ENCODE measurements around the gene CDC73. TPM values are rescaled to one million over a fixed set of nuclear protein-coding genes. Genes with fewer than 3 reads are reported as not detected.

The CDC73 gene
- total and polyA plus RNA-seq, 9 donors = 11.9 to 59.2 (median 52.0) TPM

DNA sequence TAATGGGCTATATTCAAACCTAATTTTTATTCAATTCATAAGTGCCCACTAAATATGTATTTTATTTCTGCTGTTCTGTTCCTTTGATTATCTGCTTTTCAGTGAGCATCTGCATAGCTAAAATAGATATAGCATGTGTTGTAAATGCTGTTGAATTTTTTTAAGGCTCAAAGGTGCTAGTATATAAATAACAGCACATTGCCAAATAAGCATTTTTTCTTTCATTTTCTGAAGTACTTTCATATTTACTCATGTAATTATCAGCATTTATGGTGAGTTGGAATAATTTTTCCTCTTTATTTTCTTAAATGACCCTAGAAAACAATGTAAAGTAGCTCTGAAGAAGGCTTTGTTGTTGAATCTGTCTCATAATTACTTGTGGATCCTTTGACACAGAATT, 134.2 kb downstream of the CDC73 start:
- intact Hi-C loops (cut with DNase I) = no loop called here
- DNase-seq = no peak
- H3K27me3 ChIP-seq = no peaks in the 10 kb centered on the region
- no peaks in the 10 kb centered on the region for H3K36me3 ChIP-seq
- TF ChIP-seq POLR2A (IDR thresholded peaks at IDR 0.05) (no peak), EP300 (IDR thresholded peaks at IDR 0.05) (no peak)
- TF ChIP-seq, protein P1, sequence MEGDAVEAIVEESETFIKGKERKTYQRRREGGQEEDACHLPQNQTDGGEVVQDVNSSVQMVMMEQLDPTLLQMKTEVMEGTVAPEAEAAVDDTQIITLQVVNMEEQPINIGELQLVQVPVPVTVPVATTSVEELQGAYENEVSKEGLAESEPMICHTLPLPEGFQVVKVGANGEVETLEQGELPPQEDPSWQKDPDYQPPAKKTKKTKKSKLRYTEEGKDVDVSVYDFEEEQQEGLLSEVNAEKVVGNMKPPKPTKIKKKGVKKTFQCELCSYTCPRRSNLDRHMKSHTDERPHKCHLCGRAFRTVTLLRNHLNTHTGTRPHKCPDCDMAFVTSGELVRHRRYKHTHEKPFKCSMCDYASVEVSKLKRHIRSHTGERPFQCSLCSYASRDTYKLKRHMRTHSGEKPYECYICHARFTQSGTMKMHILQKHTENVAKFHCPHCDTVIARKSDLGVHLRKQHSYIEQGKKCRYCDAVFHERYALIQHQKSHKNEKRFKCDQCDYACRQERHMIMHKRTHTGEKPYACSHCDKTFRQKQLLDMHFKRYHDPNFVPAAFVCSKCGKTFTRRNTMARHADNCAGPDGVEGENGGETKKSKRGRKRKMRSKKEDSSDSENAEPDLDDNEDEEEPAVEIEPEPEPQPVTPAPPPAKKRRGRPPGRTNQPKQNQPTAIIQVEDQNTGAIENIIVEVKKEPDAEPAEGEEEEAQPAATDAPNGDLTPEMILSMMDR (IDR thresholded peaks at IDR 0.05) = no peak
- no peak overlapping the region for H3K4me3 ChIP-seq
- no peaks in the 10 kb centered on the region for H3K9me3 ChIP-seq
- H3K27ac ChIP-seq = no peak overlapping the region
- no peaks in the 10 kb centered on the region for H3K4me1 ChIP-seq (ENCODE audit: insufficient read depth)

DNA sequence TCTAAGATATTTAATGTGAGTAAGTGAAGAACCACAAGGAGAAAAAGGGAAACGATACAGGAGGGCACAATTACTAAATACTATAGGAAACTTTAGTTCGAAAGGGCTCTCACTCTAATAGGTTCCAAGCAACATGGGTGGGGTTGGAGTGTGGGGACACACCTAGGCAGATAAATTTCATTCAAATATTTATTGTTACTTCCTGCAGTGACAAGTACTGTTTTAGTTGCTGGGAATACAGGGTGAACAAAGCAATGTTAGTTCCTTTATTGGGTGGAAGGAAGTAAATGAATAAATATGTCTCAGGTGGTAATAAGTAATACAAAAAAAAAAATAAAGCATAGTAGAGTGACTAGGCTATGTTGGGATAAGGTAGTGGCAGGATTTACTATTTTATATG, 137.8 kb downstream of the CDC73 start:
- 93 to 99% (median 94%) methylated on average over 2 of the region's 2 CpGs for WGBS, 3 donors
- no peaks in the 10 kb centered on the region for H3K4me1 ChIP-seq (ENCODE audit: insufficient read depth)
- TF ChIP-seq POLR2A (IDR thresholded peaks at IDR 0.05) (no peak), EP300 (IDR thresholded peaks at IDR 0.05) (no peak)
- TF ChIP-seq, protein P1 (IDR thresholded peaks at IDR 0.05) = no peak

DNA sequence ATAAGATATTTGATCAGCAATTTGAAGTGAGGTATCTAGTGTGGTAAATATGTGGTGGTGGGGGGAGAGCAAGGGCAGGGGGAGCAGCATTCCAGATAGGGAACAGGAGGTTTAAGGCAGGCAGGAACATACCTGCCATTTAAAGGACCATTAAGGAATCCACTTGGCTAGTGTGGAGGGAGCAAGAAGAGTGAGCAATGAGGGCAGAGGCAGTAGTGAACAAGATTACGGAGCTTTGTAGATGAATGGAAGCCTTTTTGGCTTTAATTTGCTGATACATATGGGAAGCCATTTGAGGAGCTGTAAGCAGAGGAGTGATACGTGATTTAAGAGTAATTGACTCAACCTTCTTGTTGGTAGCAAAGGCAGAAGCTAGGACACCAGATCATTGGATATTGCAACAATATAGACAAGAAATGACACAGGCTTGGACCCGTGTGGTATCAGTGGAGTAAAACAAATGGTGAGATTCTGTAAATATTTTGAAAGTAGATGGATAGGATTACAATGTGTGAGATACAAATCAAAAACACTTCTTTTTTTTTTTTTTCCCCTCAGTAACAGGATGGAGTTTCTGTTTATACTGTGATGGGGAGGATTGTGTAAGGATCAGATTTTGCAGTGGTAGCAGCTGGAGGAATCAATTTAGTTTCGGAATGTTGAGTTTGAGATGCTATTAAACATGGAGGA, 138.4 kb downstream of the CDC73 start:
- no peak for TF ChIP-seq EP300 (IDR thresholded peaks at IDR 0.05)
- no peak for TF ChIP-seq POLR2A (IDR thresholded peaks at IDR 0.05)
- TF ChIP-seq, protein P1 (IDR thresholded peaks at IDR 0.05) = no peak
- DNase-seq = no peak
- intact Hi-C loops (cut with DNase I) = no loop called here
- no peaks in the 10 kb centered on the region for H3K27me3 ChIP-seq
- no peaks in the 10 kb centered on the region for H3K9me3 ChIP-seq
- H3K36me3 ChIP-seq = no peaks in the 10 kb centered on the region
- no peak overlapping the region for H3K4me3 ChIP-seq
- no peaks in the 10 kb centered on the region for H3K4me1 ChIP-seq (ENCODE audit: insufficient read depth)
- H3K27ac ChIP-seq = no peak overlapping the region
- whole genome bisulfite sequencing, 3 donors = 69 to 83% (median 77%) methylated on average over 4 of the region's 4 CpGs

More for the DNA sequence above, 137.8 kb downstream of the CDC73 start:
- Histone ChIP-seq H3K4me3 (no peak overlapping the region), H3K9me3 (no peaks in the 10 kb centered on the region), H3K27ac (no peak overlapping the region), H3K36me3 (no peaks in the 10 kb centered on the region), H3K27me3 (no peaks in the 10 kb centered on the region)
- DNase-seq = no peak
- intact Hi-C loops (cut with DNase I) = no loop called here

DNA sequence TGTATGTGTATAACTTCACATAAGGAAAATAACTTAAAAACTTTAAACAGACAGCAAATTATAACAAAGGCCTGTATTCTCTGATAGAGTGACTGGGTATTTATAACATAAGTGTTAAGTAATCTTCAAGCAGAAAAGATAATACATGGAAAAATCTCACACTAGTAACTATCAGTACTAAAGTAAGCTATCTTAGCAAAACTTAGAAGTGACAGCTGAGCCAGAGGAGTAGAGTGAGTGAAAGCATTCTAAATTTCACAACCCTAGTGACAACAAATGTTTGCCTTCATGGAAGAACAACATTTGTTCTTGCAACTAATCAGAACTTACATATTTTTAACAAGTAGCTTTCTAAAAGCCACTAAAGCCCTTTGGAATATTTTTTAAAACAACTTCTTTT, 139.1 kb downstream of the CDC73 start:
- DNase-seq = no peak
- no peaks in the 10 kb centered on the region for H3K36me3 ChIP-seq
- no peaks in the 10 kb centered on the region for H3K4me1 ChIP-seq (ENCODE audit: insufficient read depth)
- intact Hi-C loops (cut with DNase I) = no loop called here
- H3K9me3 ChIP-seq = no peaks in the 10 kb centered on the region
- TF ChIP-seq POLR2A (IDR thresholded peaks at IDR 0.05) = no peak
- TF ChIP-seq EP300 (IDR thresholded peaks at IDR 0.05) = no peak
- TF ChIP-seq, protein P1 (IDR thresholded peaks at IDR 0.05) = no peak
- H3K27me3 ChIP-seq = no peaks in the 10 kb centered on the region
- H3K27ac ChIP-seq = no peak overlapping the region
- H3K4me3 ChIP-seq = no peak overlapping the region

Measured in ovary (tissue), 9 donors.